NCI-H524 (cell line): ENCODE results near the gene FADS6.

Experiments used
- DNase-seq, 2 experiments: peaks; one replicate each; lab custom pipeline; 2025; lab: John Stamatoyannopoulos, UW

Gene FADS6, protein sequence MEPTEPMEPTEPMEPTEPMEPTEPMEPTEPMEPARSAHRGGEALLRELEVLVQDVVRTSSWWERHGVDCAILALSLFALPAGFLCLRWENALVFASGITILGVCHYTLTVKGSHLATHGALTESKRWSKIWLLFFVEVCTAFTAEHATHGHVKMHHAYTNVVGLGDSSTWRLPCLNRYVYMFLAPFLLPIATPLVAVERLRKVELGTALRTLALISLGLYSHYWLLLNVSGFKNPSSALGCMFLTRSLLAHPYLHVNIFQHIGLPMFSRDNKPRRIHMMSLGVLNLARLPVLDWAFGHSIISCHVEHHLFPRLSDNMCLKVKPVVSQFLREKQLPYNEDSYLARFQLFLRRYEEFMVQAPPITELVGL

DNA sequence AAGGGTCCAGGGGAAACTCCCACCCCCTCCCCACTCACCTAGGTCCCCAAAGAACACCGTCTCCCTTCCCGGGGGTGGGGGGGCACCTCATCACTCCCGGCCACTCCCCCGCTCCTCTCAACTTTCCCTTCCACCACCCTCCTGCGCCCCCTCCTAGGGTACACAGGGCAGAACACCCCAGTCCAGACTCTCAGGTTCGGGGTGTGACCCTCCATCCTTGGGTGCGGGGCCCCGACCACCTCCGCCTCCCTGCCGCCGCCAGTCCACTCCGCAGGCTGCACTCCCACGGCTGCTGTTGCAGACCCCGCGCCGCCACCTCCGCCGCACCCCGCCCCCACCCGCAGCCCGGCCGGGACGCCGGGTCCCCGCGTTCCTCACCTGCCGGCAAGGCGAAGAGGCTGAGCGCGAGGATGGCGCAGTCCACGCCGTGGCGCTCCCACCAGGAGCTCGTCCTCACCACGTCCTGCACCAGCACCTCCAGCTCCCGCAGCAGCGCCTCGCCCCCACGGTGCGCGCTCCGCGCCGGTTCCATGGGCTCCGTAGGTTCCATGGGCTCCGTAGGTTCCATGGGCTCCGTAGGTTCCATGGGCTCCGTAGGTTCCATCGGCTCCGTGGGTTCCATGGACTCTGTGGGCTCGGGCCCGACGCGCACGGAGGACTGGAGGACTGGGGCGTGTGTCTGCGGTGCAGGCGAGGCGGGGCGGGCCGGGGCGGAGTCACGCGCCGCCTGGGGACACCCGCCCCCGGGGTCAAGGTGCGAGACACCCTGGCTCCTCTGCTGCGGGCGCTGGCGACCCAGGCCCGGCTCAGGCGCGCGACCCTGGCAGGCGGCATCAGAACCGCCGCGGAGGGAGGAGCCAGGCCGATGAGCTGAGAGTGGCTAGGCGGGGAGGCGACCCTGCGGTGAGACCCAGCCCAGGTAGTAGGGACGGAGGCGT lies at the start of gene FADS6:
Gene FADS6 (minus strand): TSS at position 660 of the 938 bp plus-strand sequence. CDS start 38 bp downstream, at position 622.
- no peak for DNase-seq

DNA sequence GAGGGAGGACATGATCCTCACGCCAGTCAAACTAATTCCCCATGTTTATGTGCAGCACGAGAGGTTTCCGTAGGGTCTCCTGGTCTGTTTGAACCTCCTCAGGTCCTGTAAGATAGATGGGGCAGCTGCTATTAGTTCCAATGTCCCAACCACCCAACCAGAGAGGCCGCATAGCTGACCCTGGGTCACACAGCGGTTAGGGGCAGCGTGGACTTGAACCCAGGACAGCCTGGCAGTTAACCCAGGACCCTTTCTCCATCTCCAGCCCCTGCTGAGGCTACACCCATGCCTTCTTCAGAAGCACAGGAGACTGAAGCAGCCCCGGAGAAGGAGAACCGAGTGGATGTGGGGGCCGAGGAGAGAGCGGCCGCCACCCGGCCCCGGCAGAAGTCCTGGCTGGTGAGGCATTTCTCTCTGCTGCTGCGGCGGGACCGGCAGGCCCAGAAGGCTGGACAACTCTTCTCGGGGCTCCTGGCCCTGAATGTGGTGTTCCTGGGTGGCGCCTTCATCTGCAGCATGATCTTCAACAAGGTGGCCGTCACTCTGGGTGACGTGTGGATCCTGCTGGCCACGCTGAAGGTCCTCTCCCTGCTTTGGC lies 47.8 kb upstream of the FADS6 start:
- no peak for DNase-seq

DNA sequence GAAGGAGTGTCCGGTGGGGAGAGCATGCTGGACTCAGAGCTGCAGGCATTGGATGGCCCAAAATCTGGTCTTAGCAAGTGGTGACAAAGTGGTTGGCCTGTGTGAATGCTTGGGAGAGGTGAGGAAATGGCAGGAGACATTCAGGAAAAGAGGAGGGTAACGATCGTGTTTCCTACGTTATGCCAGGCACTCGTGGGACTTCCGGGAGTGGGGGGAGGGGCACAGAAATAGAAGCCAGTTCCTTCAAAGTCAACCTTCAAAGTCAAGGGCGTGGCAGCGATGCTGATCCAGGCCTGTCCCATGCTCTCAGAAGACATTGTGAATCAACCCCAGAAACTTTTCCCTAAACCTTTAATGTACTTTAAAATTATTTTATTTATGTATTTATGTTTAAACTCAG lies 46.1 kb upstream of the FADS6 start:
- DNase-seq = no peak

DNA sequence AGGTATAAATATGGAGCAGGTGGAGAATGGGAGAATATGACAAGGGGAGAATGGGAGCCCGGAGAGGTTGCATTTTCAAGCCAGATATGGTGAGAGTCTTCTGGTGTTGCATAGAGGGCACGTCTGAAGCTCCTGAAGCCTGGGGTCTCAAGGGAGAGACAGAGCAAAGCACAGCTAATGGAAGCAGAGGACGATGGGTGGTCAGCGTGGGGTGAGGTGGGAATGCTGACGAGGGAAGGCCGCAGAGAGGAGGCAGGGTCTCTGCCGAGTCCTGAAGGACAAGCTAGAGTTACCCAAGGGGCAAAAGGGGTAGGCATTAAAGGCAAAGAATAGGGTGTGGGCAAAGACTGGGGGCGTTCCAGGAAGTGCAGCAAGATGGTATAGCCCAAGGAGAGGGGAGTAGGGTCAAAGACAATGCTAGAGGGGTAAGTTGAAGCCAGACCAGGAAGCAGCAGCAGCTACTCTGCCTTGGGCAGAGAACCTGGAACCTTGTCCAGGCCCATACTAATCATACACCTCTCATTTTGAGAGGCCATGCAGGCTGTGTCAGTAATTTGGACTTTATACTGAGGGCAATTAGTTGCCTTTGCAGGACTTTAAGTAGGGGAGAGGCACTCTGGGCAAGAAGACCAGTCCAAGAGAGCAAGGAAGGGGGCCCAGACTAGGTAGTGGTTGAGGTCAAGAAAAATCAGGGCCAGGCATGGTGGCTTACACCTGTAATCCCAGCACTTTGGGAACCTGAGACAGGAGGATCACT lies 44.9 kb upstream of the FADS6 start:
- no peak for DNase-seq

DNA sequence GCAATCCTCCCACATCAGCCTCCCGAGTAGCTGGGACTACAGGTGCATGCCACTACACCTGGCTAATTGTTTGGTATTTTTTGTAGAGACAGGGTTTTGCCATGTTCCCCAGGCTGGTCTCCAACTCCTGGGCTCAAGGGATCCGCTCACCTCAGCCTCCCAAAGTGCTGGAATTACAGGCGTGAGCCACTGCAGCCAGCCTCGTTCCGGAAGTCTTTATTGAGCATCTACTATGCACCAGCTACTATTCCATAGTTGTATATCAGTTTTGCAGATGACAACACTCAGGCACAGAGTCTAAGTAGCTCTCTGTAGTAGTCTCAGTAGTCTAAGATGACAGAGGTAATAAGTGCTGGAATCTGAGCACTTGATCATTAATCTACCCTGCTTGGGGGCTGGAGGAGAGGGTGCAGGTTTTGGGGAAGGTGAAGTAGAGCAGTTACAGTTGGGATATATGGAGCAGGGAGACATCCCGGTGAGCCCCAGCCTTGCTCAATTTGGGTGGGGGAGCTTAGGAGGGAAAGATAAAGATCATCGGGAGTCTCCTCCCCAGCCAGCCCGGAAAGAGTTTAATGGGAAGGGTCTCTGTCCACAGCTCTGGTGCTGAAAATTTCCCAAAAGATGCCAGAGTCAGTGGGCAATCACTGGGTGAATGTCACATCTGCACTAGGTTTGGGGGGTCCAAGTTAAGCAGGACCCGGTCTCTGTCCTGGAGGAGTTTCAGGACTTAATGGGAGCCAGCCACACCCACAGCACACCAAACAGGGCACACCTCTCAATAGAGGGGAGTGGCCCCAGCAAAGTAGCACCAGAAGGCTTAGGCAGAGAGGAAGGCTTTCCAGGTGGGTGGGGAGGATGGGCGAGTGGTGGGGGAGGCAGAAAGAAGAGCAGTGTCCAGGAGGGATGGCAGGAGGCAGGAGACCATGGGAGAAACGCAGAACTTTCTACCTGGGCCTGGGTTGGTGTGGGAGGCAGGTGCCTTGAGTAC lies 43.9 kb upstream of the FADS6 start:
- DNase-seq = peak; percentile 63 to 84

DNA sequence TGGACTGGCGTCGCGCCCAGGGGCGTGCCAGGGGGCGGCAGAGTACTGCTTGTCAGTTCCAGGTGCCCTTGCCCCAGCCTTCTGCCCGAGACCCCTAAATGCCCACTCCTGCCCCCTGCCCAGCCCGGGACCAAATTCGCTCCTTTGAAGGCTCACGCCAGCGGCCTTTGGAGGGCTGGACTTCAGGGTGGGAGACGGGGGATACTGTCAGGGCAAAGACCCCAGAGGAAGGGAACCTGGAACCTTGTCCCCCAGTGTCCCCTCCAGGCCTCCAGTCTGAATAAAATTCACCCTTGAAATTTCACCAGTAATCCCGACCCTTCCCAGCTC lies 43.0 kb upstream of the FADS6 start:
- DNase-seq = peak in 1 of 2 experiments; percentile 37

DNA sequence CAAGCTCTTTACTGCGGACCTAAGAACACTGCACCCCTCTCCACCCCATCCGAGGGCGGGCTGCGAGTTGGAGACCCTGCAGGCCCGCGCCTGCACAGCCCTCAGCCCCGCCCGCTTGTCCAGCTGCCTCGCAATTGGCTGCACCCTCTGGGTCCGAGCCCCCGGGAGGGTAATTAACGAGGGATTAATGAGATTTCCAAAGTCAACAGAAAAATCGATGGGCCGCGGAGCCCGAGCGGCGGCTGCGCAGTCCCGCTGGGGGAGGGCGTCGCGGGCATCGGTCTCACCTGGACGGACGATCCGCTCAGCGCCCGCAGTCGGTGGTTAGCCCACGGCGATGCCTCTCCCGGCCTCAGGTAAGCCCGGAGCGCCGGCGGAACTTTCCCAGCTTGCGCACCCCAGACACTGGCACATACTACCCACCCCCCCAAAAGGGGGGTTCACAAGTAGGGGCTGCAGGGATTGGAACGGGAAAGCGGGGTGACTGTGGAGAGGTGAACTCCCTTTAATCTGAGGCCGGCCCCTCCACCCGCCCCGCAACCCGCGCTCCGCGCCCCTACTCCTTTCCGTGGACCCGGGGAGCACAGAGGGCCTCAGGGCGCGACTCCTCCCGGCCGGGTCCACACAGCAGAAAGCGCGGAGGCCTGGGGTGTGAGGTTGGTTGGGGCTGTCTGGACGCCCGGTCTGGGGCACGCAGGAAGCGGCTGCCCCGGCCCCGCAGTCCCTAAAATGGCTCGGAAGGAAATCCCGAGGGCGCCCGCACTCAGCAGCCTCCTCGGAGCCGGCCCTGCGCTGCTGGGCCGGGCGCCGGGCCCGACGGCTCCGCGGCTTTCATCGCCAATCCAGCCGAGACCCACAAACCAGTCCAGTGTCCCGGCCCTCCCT lies 42.4 kb upstream of the FADS6 start, which contains the start of gene OTOP3:
Gene OTOP3 (plus strand): TSS at position 314 of the 885 bp plus-strand sequence. CDS start 24 bp downstream, at position 338.
- DNase-seq = peak; percentile 87 to 93

DNA sequence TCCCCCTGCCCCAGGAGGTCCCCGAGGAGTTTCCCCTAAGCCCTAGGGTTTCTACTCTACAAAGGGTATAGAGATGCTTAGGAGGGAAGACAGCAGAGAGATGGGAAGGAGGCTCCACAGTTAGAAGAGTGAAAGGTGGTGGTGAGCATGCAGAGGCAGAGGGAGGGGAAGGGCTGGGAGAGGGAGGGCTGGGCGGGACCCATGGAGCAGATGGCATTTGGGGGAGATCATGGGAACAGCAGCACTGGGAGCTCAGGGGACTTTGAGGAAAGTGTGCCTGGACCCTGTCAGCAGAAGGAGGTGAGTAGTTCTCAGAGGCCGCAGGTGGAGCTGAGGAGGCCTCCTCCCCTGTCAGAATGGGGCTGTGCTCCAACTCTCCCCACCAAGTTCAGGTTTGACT lies 41.6 kb upstream of the FADS6 start:
- peak in 1 of 2 experiments; percentile 65 for DNase-seq

DNA sequence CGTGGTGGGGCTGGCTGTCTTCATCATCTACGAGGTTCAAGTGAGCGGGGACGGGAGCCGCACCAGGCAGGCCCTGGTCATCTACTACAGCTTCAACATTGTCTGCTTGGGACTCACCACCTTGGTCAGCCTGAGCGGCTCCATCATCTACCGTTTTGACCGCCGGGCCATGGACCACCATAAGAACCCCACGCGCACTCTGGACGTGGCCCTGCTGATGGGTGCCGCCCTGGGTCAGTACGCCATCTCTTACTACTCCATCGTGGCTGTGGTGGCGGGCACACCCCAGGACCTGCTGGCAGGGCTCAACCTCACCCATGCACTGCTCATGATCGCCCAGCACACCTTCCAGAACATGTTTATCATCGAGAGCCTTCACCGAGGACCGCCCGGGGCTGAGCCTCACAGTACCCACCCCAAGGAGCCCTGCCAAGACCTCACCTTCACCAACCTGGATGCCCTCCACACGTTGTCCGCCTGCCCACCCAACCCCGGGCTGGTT lies 37.2 kb upstream of the FADS6 start:
- DNase-seq = no peak

DNA sequence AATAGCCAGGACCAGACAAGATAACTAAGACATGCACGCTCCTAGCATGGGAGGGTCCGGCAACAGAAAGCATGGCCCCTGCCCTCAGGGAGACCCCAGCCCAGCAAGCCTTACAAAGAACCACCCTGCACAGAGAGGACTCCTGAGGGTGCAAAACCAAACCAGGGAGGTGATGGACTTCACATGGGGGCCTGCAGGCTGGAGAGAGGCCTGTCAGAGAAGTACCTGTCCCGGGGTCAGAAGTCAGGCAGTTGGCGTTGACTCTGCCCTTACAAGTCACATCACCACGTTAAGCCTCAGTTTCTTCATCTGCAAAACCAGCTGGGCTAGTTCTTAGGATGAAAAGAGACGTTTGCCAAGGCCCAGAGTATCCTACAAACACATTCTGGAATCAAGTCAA lies 35.4 kb upstream of the FADS6 start:
- DNase-seq = no peak

DNA sequence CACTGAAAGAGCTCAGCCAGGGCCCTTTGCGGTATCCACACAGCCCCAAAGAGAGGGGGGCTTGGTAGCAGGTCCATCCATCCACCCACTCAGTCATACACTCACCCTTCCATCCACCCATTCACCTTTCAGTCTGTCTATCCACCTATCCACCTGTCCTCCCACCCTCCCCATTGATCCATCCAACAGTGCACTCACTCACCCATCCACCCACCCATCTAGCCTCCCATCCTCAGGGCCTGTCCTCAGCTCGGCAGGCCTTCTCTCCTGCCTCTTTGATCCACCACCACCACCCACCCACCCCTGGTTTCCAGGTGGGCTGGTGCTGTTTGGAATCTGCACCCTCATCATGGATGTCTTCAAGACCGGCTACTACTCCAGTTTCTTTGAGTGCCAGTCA lies 31.8 kb upstream of the FADS6 start:
- no peak for DNase-seq

DNA sequence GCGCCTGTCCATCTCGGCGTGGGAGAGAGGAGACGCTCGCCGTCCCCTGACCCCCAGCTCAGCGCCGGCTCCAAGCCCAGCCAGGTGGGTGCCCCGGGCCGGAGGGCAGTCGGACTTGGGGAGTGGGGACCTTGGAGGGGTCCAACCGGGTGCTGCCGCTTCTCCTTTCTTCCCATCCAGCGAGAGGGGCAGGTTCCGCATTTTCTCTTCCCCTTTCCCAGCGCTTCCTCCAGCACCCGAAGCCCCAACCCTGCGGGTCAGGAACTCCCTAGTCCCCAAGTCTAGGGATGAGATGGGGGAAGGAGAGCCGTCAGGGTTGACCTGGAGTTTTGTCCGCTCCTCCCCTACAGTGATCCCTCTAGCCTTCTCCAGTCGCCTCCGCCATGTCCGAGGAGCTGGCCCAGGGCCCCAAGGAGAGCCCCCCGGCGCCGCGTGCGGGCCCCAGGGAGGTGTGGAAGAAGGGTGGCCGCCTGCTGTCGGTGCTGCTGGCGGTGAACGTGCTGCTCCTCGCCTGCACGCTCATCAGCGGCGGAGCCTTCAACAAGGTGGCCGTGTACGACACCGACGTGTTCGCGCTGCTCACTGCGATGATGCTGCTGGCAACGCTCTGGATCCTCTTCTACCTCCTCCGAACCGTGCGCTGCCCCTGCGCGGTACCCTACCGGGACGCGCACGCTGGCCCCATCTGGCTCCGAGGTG lies 31.0 kb upstream of the FADS6 start, which contains the start of gene OTOP2:
Gene OTOP2 (plus strand): TSS at position 24 of the 699 bp plus-strand sequence. CDS start 360 bp downstream, at position 384.
- DNase-seq = peak in 1 of 2 experiments; percentile 56

DNA sequence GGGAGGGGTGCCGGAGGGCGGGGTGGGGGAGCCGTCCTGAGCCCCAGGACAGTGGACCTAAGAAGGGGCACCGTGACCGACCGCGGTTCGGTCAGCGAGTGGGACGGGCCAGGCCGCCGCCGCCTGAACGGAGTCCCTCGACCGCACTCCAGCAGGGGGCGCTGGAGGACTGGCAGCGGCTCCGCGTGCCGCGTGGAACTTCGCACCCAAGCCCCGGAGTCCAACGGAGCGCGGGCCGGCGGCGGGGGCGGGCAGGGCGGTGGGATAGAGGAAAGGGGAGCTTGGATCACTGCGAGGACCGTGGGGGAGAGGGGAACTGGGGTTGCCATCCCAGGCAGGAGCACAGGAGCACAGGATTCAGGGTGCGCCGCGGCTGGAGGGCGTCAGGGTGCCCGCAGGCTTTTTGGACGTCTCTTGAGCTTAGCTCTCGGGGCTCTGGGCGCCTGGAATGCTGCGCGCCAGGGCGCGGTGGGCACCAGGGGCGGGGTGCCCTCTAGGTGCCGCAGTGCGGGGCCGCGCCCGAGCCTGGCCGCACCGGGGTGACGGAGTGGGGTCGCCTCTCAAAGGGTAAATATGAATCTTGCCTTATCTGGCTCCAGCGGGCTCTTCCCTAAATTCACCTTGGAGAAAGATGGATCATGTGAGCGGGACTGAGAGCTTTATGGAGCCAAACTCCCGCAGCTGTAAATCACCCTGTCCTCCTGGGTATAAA lies 30.3 kb upstream of the FADS6 start:
- DNase-seq = peak; percentile 41 to 74

DNA sequence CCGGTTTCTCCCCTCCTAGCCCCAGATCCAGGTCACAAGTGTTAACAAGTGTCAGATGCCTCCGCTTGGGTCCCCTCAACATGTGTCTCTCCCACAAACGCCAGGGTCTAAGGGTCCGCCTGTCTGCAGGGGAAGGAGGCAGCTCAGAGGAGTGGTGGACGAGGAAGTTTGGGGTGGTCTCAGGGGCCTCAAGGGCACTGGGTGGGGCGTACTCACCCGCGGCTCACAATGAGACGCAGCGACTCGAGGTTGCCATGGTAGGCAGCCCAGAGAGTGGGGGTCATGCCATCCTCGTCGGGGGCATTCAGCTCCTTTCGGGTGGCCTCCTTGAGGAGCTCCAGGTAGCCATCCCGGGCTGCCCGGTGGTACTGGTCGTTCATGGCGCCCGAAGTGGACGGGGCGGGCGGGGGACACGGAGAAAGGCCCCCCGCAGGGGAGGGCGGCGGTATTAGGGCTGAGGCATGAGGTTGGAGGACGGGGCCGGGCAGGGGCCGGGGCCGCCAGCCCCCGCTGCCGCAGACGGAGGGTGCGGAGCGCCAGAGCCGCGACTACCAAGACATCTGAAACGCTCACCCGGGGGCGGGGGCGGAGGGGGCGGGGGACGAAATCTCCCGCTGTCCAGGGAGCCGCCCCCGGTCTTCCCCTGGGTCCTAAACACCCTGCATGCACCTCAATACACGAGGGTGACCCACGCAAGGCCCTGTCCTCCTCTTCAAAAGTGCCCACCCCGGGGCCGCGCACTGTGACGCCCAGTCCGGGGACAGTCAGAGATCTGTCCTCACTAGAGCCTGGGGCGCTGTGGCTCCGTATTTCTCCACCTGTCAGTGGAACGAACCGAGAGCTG lies 29.5 kb upstream of the FADS6 start, which contains the start of gene USH1G:
Gene USH1G (minus strand): TSS at position 562 of the 844 bp plus-strand sequence. CDS start 182 bp downstream, at position 380.
- peak in 1 of 2 experiments; percentile 54 for DNase-seq

DNA sequence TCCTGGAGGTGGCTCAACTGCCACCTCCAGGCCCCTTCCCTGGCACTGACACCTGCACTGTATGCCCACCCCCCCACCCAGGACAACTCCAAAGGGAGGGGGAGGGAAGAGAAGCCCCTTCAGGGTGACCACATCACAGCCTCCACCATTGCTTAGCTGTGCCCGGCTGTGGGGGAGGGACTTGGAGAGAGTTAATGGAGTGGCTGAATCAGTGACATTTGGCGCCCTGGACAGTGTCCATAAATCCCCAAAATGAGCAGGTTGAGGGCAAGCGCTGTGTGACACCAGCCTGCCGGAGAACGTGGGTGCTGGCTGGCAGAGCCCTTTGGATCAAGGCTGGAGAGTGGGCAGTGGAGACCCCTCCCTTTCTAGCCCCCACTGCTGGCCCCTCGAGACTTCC lies 28.7 kb upstream of the FADS6 start:
- no peak for DNase-seq

DNA sequence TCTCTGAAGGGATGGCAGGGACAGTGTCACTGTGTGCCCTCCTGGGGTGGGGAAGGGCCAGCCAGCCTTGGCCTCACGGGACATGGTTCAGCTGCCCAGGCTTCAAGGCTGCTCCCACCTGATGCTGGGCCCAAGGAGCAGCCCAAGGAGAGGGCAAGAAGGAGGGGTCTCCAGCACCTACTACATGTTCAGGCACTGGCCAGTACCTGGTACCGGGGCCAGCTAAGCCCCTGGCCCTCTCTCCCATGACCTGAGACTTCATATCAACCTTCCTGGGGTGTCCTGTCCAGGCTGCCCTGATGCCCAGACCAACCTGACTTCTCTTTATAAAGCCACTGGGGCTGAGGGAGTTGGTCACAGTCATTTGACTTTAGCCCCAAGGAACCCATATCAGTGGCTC lies 28.3 kb upstream of the FADS6 start:
- no peak for DNase-seq
